ENCODE data around the gene GREM2.

Gene GREM2

DNA sequence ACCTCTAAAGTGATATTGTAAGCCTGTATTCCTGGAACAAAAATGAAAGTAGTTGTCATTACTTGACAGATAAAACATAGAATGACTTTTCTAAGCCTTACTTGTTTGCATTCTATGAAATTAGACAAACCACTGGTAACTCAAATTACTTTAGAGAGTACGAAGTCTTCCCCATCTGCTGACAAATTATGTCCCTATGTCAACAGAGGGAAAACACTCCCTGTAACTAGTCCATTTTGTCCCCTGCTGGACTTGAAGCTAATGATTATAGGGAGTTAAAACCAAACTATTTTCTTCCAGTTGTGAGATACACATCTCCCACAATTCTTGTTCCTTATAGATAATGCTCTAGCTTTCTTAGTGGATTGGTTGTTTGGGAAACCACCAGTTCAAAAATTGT is 39.6 kb downstream of the GREM2 start:
- in situ Hi-C loops (cut with MboI; ENCODE audit: low pct_unique_long_range_greater_than_20kb, low sequenced_read_pairs), result no loop called here
- DNase-seq, result no peak

- no peak for DNase-seq
- in situ Hi-C loops (cut with MboI; ENCODE audit: low pct_unique_long_range_greater_than_20kb, low sequenced_read_pairs), result no loop called here
Measured at GRCh38 chr1:240571782-240572181, 40.2 kb downstream of the GREM2 start.

DNA sequence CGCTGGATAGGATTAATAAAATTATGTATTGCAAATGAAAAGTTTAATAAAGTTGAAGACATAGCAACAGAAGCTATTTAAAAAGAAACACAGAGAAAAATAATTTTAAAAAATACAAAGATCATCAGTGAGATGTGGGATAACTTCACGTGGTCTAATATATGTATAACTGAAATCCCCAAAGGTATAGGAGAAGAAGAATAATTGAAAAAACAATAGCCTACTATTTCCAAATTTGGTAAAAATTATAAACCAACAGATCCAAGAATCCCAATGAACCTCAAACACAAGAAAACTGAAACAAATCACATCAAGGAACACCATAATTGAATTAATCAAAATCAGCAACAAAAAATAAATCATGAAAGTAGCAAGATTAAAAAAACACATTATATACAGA is 44.9 kb downstream of the GREM2 start:
- in situ Hi-C loops (cut with MboI; ENCODE audit: low pct_unique_long_range_greater_than_20kb, low sequenced_read_pairs), result no loop called here
- DNase-seq, result no peak

DNA sequence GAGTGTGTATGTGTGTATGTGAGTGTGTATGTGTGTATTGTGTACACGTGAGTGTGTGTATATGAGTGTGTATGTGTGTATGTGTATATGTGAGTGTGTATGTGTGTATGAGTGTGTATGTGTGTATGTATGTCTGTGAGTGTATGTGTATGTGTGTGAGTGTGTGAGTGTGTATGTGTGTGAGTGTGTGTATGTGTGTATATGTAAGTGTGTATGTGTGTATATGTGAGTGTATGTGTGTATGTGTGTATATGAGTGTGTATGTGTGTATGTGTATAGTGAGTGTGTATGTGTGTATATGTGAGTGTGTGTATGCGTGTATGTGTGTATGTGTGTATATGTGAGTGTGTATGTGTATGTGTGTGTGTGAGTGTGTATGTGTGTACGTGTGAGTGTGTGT is 49.2 kb downstream of the GREM2 start:
- DNase-seq, result no peak
- in situ Hi-C loops (cut with MboI; ENCODE audit: low pct_unique_long_range_greater_than_20kb, low sequenced_read_pairs), result no loop called here

DNA sequence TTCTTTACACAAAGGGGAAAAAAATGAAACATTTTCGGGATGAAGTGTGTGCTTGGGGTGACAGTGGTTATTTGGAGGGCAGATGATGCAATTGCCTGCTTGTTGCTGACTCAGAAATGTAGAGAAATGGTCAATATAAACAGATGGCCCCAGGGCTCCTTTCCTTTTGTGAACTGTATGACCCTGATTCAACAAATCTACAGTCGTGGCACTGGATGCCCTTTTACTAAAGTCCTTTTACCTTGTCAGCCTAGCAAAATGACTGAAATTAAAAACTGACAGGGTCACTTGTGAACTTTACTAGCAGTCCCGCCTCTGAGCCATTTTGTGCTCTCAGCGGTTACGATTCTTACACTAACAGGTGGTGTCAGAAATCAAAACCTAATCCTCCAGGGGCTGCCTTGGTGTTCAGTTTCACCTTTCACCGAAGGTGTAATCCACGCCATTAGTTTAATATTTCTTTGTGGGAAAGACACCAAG is 49.8 kb downstream of the GREM2 start:
- no peak for DNase-seq
- in situ Hi-C loops (cut with MboI; ENCODE audit: low pct_unique_long_range_greater_than_20kb, low sequenced_read_pairs), result no loop called here

GRCh38 chr1:240559781-240560180 is 52.2 kb downstream of the GREM2 start:
- in situ Hi-C loops (cut with MboI; ENCODE audit: low pct_unique_long_range_greater_than_20kb, low sequenced_read_pairs), result no loop called here
- no peak for DNase-seq

DNA sequence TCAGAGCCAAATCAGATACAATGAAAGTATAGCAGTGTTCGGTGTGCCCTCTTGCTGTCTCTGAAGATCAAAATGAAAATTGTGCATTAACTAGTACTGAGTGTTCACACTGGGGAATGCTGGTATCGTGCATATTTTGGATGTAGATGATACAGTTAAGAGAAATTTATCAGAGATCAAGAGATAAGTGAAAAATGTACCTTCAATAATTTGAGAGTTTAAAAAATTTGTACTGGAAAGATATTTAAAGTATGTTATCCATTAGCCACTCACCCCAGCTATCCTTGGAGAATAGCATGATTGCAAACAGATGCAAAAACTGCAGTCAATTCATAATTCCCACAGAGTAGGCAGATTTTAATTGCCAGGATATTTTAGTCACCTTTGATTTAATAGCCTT is 56.4 kb downstream of the GREM2 start:
- in situ Hi-C loops (cut with MboI; ENCODE audit: low pct_unique_long_range_greater_than_20kb, low sequenced_read_pairs), result no loop called here
- DNase-seq, result no peak

GRCh38 chr1:240553351-240553750 is 58.6 kb downstream of the GREM2 start:
- in situ Hi-C loops (cut with MboI; ENCODE audit: low pct_unique_long_range_greater_than_20kb, low sequenced_read_pairs), result no loop called here

GRCh38 chr1:240539769-240540414 is 72.1 kb downstream of the GREM2 start:
- in situ Hi-C loops (cut with MboI; ENCODE audit: low pct_unique_long_range_greater_than_20kb, low sequenced_read_pairs), result no loop called here
- no peak for DNase-seq

More at GRCh38 chr1:240553351-240553750, 58.6 kb downstream of the GREM2 start:
- no peak for DNase-seq

DNA sequence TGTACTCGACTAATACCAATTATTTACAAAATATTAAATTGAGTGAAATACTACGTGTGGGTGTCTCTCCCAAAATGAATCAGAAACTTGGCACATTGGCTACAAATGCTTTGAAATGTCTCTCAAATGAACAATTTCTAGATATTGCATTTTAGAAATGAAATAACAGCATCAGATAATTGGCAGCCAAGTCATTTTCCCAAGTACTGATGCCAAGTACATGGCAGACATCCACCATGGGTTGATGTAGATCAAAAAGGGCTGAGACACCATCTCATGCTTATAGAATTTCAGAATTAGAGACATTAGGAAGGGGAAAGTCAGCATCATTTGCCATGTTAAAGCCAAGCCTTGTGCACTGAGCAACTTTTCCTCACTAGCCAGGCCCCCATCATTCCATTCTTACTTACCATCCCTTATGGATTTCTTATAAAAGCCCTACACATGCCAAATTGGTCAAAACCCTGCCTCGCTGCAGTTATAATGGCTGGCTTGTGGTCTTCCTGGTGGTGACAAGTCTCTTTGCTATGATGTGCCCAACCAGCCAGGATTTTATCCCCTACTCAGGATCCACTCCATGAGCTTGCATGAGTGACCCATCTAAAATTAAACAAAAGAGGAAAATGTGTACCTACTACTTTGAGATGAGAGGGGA is 73.1 kb downstream of the GREM2 start:
- no peak for DNase-seq
- in situ Hi-C loops (cut with MboI; ENCODE audit: low pct_unique_long_range_greater_than_20kb, low sequenced_read_pairs), result no loop called here

DNA sequence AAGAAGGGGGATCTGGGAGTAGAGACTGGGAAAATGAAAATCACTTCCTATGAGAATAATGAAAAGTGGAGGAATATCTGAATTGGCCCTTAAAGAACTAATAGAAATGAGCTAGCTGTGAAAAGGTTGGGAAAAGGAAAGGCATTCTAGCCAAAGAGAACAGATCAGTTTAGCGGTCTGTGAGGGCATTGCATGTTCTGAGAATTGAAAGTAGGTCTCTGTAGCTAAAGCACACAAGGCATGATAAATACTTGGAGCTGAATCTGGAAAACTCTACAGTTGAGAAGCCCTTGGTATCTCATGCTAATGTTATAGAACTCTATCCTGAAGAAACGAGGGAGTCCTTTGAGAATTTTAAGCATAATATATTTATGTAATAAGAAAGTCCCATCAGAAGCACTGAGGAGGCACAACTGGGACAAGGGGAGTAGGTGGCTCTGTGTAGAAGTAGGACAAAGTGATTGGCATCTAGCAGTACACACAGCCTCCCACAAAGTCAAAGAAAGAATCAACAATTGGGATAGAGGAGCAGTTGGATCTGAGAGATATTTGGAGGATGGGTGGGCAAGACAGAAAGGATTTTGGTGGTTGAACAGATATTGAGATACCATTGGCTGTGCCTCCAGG is 78.7 kb downstream of the GREM2 start:
- in situ Hi-C loops (cut with MboI; ENCODE audit: low pct_unique_long_range_greater_than_20kb, low sequenced_read_pairs), result no loop called here
- DNase-seq, result no peak

DNA sequence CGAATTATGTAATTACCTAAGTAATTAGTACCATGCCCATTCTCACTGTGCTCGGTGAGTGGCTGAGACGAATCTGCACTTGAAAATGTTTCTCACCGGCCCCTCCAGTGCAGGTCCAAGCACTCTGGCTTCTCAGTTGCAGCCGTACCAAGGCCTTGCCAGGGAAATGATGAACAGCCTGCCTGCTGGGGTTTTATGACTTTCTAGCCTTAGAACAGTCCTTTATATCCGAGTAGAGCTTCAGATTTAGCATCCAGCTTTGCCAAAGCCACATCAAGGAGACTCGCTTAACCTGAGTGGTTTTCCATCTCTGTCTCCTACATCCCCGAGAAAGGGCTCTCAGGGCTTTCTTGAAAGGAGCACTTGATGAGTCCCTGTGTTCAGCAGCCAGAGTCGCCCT is 83.4 kb downstream of the GREM2 start:
- in situ Hi-C loops (cut with MboI; ENCODE audit: low pct_unique_long_range_greater_than_20kb, low sequenced_read_pairs), result no loop called here
- no peak for DNase-seq

- DNase-seq, result no peak
- in situ Hi-C loops (cut with MboI; ENCODE audit: low pct_unique_long_range_greater_than_20kb, low sequenced_read_pairs), result no loop called here
Measured at GRCh38 chr1:240527086-240527485, 84.9 kb downstream of the GREM2 start.

DNA sequence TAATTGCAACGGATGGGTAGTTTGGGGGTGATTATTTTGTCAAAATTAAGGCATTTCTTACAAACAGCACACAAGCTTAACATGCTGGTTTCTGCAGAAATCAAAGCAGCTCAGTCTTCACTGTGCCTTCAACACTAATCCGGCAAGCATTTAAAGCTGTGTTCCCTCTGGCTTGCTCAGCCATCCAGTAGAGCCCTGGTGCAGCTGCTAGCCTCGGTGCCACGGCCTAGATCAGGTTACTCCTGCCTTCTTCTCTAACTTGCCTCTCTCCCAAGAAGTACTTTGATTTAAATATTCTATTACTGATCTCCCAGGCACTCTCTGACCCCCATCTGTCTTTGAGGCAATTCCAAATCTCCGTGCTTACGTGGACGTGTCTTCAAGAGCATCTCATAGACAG is 85.6 kb downstream of the GREM2 start:
- no peak for DNase-seq
- in situ Hi-C loops (cut with MboI; ENCODE audit: low pct_unique_long_range_greater_than_20kb, low sequenced_read_pairs), result no loop called here

DNA sequence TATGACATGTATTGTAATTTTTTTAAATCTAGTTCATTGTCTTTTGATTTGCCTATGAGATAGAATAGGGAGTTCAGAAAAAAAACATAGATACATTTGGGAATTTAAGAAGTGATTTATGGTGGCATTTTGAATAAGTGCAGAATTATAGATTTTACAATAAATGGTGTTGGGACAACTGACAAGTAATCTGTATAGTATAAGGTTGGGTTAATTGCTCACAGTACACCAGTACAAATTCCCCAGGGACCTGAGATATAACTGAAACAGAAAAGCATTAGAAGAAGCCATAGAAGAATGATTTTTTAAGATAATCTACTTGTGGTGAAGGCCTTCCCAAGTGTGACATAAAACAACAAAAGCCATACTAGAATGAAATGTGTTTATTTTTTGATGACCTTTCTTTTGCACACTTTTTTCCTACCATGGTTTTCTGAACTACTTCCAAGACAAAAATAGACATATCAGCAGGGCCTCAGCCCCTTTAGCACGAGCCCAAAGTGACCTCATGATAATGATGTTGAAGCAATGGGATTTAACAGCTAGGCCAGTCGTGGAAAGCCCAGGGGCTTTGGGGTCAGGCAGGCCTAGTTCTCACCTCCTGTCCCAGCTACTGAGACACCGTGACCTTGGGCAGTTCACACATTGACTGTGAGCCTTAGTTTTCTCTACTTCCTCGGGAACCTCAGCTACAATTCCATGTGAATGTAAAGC is 87.4 kb downstream of the GREM2 start:
- DNase-seq, result no peak
- in situ Hi-C loops (cut with MboI; ENCODE audit: low pct_unique_long_range_greater_than_20kb, low sequenced_read_pairs), result no loop called here

- in situ Hi-C loops (cut with MboI; ENCODE audit: low pct_unique_long_range_greater_than_20kb, low sequenced_read_pairs), result no loop called here
- no peak for DNase-seq
Measured at GRCh38 chr1:240522122-240522822, 89.7 kb downstream of the GREM2 start.

DNA sequence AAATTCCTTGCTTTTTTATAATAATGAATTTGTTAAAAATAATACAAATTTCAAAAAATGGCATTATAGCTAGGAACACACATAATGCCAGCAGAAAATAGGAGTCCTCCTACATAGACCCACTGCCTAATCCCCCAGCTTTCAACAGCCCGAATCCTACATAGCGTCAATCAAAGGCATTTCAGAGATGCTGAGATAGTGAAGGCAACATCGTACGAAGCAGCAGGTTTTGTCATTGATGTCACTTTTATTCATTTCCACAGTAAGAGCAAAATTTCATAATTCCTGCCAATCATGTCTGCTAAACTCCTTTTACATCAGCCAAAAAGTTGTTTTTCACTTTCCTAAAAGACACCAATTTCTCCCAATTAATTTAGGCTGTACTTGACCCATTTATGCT is 94.1 kb downstream of the GREM2 start:
- in situ Hi-C loops (cut with MboI; ENCODE audit: low pct_unique_long_range_greater_than_20kb, low sequenced_read_pairs), result no loop called here

GRCh38 chr1:240516069-240516468 is 95.9 kb downstream of the GREM2 start:
- no peak for DNase-seq
- in situ Hi-C loops (cut with MboI; ENCODE audit: low pct_unique_long_range_greater_than_20kb, low sequenced_read_pairs), result no loop called here

More for the DNA sequence above, 94.1 kb downstream of the GREM2 start:
- DNase-seq, result no peak

DNA sequence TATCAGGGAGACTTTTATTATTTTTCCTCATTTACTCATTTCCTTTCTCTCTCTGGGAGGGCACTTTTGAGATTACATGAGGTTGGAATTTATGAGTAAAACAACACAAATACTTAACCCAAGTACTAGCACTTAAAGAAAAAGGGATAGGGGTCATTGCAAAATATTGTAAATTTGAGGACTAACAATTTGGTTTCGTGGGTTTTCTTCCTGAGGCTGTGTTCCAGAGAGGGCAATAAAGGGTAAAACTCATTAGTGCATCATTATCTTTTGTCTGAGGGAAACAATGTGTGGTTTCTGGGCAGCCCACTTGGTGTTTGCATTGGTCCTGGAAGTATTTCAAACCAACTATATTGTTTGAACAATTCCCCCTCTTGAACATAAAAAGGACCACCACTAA is 96.5 kb downstream of the GREM2 start:
- no peak for DNase-seq
- in situ Hi-C loops (cut with MboI; ENCODE audit: low pct_unique_long_range_greater_than_20kb, low sequenced_read_pairs), result no loop called here

All from KBM-7 (cell line).